ENCODE measurements around the gene MAN1B1. TPM values are rescaled to one million over a fixed set of nuclear protein-coding genes. Genes with fewer than 3 reads are reported as not detected.

The MAN1B1 gene
- polyA plus RNA-seq, 5 donors = 50.7 to 68.6 (median 60.1) TPM

GRCh38 chr9:137083394-137084004, 3.3 kb upstream of the MAN1B1 start:
- DNase-seq = no peak

- DNase-seq = no peak
Measured at GRCh38 chr9:137084526-137084925, 2.3 kb upstream of the MAN1B1 start.

- peak in 1 of 2 donors; percentile 27 for DNase-seq
Measured at GRCh38 chr9:137085920-137086530, 760 bp upstream of the MAN1B1 start.

GRCh38 chr9:137087409-137087925, 682 bp downstream of the MAN1B1 start:
- DNase-seq = no peak

GRCh38 chr9:137088121-137088520, 1.3 kb downstream of the MAN1B1 start:
- no peak for DNase-seq

GRCh38 chr9:137089232-137089947, 2.6 kb downstream of the MAN1B1 start:
- DNase-seq = no peak

GRCh38 chr9:137095664-137096517, 9.1 kb downstream of the MAN1B1 start:
- DNase-seq = no peak

GRCh38 chr9:137096785-137097546, 10.2 kb downstream of the MAN1B1 start:
- no peak for DNase-seq

GRCh38 chr9:137097761-137098462, 11.1 kb downstream of the MAN1B1 start:
- DNase-seq = no peak

GRCh38 chr9:137099231-137099630, 12.4 kb downstream of the MAN1B1 start:
- no peak for DNase-seq

- DNase-seq = no peak
Measured at GRCh38 chr9:137103206-137103999, 16.6 kb downstream of the MAN1B1 start.

GRCh38 chr9:137105814-137106661, 19.3 kb downstream of the MAN1B1 start:
- no peak for DNase-seq

- no peak for DNase-seq
Measured at GRCh38 chr9:137106662-137107250, 20.0 kb downstream of the MAN1B1 start.

- DNase-seq = no peak
Measured at GRCh38 chr9:137107312-137107921, 20.6 kb downstream of the MAN1B1 start.

GRCh38 chr9:137107982-137108381, 21.2 kb downstream of the MAN1B1 start:
- DNase-seq = no peak

GRCh38 chr9:137108608-137109249, 21.9 kb downstream of the MAN1B1 start:
- DNase-seq = no peak

Data from right lung (tissue), 5 donors.